ENCODE measurements around the gene OR4P4. TPM values are rescaled to one million over a fixed set of nuclear protein-coding genes. Genes with fewer than 3 reads are reported as not detected.

Gene OR4P4
- total RNA-seq, 1 experiment from 2014 or later: not detected

- POLR2A ChIA-PET (ENCODE audit: low non-redundant PET): no interaction called here
- no peak for DNase-seq (ENCODE audit: low spot score)
These were observed 23.7 kb downstream of the OR4P4 start for GRCh38 chr11:55658608-55659007.

GRCh38 chr11:55661901-55662300 is 27.0 kb downstream of the OR4P4 start, which contains the start of gene OR4C6:
TSS of gene OR4C6 (plus strand) at chr11:55662201. CDS start at chr11:55665167, 2,966 bp downstream.
- Histone ChIP-seq H3K36me3 (ENCODE audit: insufficient read depth, low read length, poor library complexity, severe bottlenecking) (no peaks in the 10 kb centered on the region), H3K9me3 (ENCODE audit: low read depth, low read length, poor library complexity, severe bottlenecking) (peaks cover 10% of the 10 kb centered on the region), H3K27ac (ENCODE audit: low read depth, low read length, poor library complexity, severe bottlenecking) (no peak within 1 kb of the TSS), H3K4me1 (ENCODE audit: insufficient read depth, low read length, poor library complexity, severe bottlenecking) (no peaks in the 10 kb centered on the region), H3K27me3 (replicated peaks; ENCODE audit: insufficient read depth, low read depth, low read length, poor library complexity) (no peaks in the 10 kb centered on the region), H3K4me3 (ENCODE audit: low read depth, low read length, poor library complexity, severe bottlenecking) (no peak within 1 kb of the TSS)
- intact Hi-C loops (cut with micrococcal nuclease; ENCODE audit: unreplicated experiment): no loop called here
- ChIA-PET CTCF (no interaction called here), POLR2A (ENCODE audit: low non-redundant PET) (no interaction called here)
- no peak for TF ChIP-seq EZH2 (IDR thresholded peaks at IDR 0.05; ENCODE audit: borderline replicate concordance, low read depth, low read length, poor library complexity, severe bottlenecking)
- no peak for TF ChIP-seq CTCF (conservative IDR thresholded peaks at IDR 0.05; ENCODE audit: low read depth, low read length)
- BruUV-seq (replicated peaks): no TSS peak
- DNase-seq (ENCODE audit: low spot score): no peak

More at GRCh38 chr11:55658608-55659007, 23.7 kb downstream of the OR4P4 start:
- intact Hi-C loops (cut with micrococcal nuclease; ENCODE audit: unreplicated experiment): no loop called here
- no peaks in the 10 kb centered on the region for H3K4me1 ChIP-seq (ENCODE audit: insufficient read depth, low read length, poor library complexity, severe bottlenecking)
- no peak for TF ChIP-seq CTCF (conservative IDR thresholded peaks at IDR 0.05; ENCODE audit: low read depth, low read length)
- no peak for TF ChIP-seq EZH2 (IDR thresholded peaks at IDR 0.05; ENCODE audit: borderline replicate concordance, low read depth, low read length, poor library complexity, severe bottlenecking)
- H3K36me3 ChIP-seq (ENCODE audit: insufficient read depth, low read length, poor library complexity, severe bottlenecking): no peaks in the 10 kb centered on the region
- CTCF ChIA-PET: no interaction called here
- H3K27ac ChIP-seq (ENCODE audit: low read depth, low read length, poor library complexity, severe bottlenecking): no peak overlapping the region
- BruUV-seq (replicated peaks): no TSS peak
- no peak overlapping the region for H3K4me3 ChIP-seq (ENCODE audit: low read depth, low read length, poor library complexity, severe bottlenecking)
- no peaks in the 10 kb centered on the region for H3K9me3 ChIP-seq (ENCODE audit: low read depth, low read length, poor library complexity, severe bottlenecking)
- no peaks in the 10 kb centered on the region for H3K27me3 ChIP-seq (replicated peaks; ENCODE audit: insufficient read depth, low read depth, low read length, poor library complexity)

- TF ChIP-seq CTCF (conservative IDR thresholded peaks at IDR 0.05; ENCODE audit: low read depth, low read length) (no peak), EZH2 (IDR thresholded peaks at IDR 0.05; ENCODE audit: borderline replicate concordance, low read depth, low read length, poor library complexity, severe bottlenecking) (no peak)
- no peak overlapping the region for H3K27ac ChIP-seq (ENCODE audit: low read depth, low read length, poor library complexity, severe bottlenecking)
- no peaks in the 10 kb centered on the region for H3K4me1 ChIP-seq (ENCODE audit: insufficient read depth, low read length, poor library complexity, severe bottlenecking)
- POLR2A ChIA-PET (ENCODE audit: low non-redundant PET): no interaction called here
- no peak for DNase-seq (ENCODE audit: low spot score)
- intact Hi-C loops (cut with micrococcal nuclease; ENCODE audit: unreplicated experiment): no loop called here
- H3K27me3 ChIP-seq (replicated peaks; ENCODE audit: insufficient read depth, low read depth, low read length, poor library complexity): no peaks in the 10 kb centered on the region
- no TSS peak for BruUV-seq (replicated peaks)
- H3K9me3 ChIP-seq (ENCODE audit: low read depth, low read length, poor library complexity, severe bottlenecking): peaks cover 7% of the 10 kb centered on the region
- H3K36me3 ChIP-seq (ENCODE audit: insufficient read depth, low read length, poor library complexity, severe bottlenecking): no peaks in the 10 kb centered on the region
- CTCF ChIA-PET: no interaction called here
- H3K4me3 ChIP-seq (ENCODE audit: low read depth, low read length, poor library complexity, severe bottlenecking): no peak overlapping the region
These were observed 34.5 kb downstream of the OR4P4 start for GRCh38 chr11:55669376-55669775.

Data from A673 (cell line).